Lower leg skin (tissue), 4 donors: ENCODE measurements around the gene NKAIN1. TPM values are rescaled to one million over a fixed set of nuclear protein-coding genes. Genes with fewer than 3 reads are reported as not detected.
"Not testable (repeated sequence)": the region's sequence is repeated elsewhere in the genome, so short reads cannot be mapped to it uniquely, and the experiment has no call there.

Source experiments
- DNase-seq, 2 donors: peaks; one replicate each; pipeline ENCODE4 v3.0.0-alpha.2; 2019; ENCODE audit warnings: low spot score in 2 of 2
- H3K4me3 ChIP-seq: fragments of 200-600 bp; sonication (generic); 2 replicates; pipeline ENCODE4 v1.5.1; 2017; ENCODE audit warnings: mild to moderate bottlenecking, low read depth; ENCODE audit not compliant: poor library complexity, severe bottlenecking
- POLR2A ChIP-seq, 2 donors: fragments of 450-650 bp; IDR thresholded peaks; one replicate each; pipeline ENCODE4 v1.6.1; 2016 to 2017; ENCODE audit warnings: antibody characterized with exemption in 2 of 2, mild to moderate bottlenecking in 1 of 2, moderate library complexity in 1 of 2
- WGBS, 2 donors: methylation state at CpG; one replicate each; pipeline ENCODE4 v1.1.5; 2018; 5-methylcytosine and 5-hydroxymethylcytosine counted together
- intact Hi-C: fragments of 100-400 bp; cut with DNase I; formaldehyde crosslinking; loops from one replicate; pipeline ENCODE4 v1.15.0; 2023; ENCODE audit warnings: low total_unique reads
- total RNA-seq, 4 donors: library from RNA; depleted of rRNA; stranded (reverse); fragments of >200 nt; gene quantifications; one replicate each; pipeline ENCODE4 v1.1.0, GENCODE V29; 2016
- TF ChIP-seq, protein P1 (sequence below), 3 donors: fragments of 450-650 bp; IDR thresholded peaks; one replicate each; pipeline ENCODE4 v1.5.1; 2016; ENCODE audit warnings: antibody characterized with exemption in 3 of 3, mild to moderate bottlenecking in 3 of 3, moderate library complexity in 2 of 3

The NKAIN1 gene
- total RNA-seq, 4 donors from 2014 or later, result 0.46 to 1.4 (median 0.91) TPM

DNA sequence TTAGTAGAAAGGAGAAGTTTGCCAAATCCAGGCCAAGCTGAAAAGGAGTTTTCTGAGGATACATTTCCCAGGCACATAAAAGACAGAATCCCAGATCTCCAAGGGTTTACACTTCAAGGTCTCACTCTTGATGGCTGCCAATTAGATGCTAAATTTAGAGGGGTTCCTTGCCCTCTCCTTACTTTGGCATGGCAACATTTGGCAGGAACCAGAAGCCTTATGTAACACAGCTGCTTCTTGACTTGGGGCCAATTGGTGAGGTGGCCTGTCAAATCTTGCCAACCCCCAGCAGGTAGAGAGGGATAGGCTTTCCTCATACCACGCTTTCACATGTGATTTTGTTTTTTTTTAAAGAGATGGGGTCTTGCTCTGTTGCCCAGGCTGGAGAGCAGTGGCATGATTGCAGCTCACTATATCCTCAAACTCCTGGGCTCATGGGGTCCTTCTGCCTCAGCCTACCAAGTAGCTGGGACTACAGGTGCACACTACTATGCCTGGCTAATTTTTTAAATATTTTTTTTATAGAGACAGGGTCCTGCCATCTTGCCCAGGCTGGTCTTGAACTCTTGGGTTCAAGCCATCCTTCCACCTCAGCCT, 25.2 kb upstream of the NKAIN1 start:
- intact Hi-C loops, result no loop called here
- TF ChIP-seq, protein P1, sequence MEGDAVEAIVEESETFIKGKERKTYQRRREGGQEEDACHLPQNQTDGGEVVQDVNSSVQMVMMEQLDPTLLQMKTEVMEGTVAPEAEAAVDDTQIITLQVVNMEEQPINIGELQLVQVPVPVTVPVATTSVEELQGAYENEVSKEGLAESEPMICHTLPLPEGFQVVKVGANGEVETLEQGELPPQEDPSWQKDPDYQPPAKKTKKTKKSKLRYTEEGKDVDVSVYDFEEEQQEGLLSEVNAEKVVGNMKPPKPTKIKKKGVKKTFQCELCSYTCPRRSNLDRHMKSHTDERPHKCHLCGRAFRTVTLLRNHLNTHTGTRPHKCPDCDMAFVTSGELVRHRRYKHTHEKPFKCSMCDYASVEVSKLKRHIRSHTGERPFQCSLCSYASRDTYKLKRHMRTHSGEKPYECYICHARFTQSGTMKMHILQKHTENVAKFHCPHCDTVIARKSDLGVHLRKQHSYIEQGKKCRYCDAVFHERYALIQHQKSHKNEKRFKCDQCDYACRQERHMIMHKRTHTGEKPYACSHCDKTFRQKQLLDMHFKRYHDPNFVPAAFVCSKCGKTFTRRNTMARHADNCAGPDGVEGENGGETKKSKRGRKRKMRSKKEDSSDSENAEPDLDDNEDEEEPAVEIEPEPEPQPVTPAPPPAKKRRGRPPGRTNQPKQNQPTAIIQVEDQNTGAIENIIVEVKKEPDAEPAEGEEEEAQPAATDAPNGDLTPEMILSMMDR (IDR thresholded peaks at IDR 0.05), result no peak
- TF ChIP-seq POLR2A (IDR thresholded peaks at IDR 0.05), result no peak
- 53 to 55% methylated on average over 1 of the region's 1 CpG for WGBS, 2 donors

DNA sequence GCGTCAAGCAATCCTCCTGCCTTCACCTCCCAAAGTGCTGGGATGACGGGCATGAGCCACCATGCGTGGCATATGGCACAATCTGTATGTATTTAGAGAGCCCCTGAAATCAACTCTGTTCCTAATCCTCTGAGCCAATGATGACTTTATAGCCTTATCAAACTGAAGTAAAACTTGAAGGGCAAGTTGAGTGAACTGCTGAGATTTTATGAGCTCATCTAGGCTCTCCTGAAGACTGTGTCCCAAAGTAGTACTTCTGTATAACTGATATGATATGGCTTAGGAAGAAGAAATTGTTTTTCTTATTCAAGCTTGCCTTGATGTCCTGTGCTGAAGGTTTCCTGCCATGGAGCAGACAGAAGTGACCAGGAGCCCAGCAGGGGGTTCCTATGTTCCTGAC, 23.7 kb upstream of the NKAIN1 start:
- intact Hi-C loops, result no loop called here
- DNase-seq, result no peak
- H3K4me3 ChIP-seq, result no peak overlapping the region
- no peak for TF ChIP-seq POLR2A (IDR thresholded peaks at IDR 0.05)
- TF ChIP-seq, protein P1 (IDR thresholded peaks at IDR 0.05), result no peak
- 93 to 94% methylated on average over 3 of the region's 3 CpGs for WGBS, 2 donors

More for the DNA sequence above, 25.2 kb upstream of the NKAIN1 start:
- no peak for DNase-seq
- no peak overlapping the region for H3K4me3 ChIP-seq

DNA sequence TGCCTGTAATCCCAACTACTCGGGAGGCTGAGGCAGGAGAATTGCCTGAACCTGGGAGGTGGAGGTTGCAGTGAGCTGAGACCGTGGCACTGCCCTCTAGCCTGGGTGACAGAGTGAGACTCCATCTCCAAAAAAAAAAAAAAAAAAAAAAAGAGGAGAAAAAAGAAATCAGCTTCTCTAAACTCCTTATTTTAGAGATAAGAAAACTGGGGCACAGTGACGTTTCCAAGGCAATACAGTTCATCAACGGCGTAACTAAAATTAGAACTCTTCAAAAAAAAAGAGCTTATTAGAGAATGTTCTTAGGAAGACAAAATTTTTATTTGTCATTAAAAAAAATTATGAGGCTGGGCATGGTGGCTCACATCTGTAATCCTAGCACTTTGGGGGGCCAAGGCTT, 22.7 kb upstream of the NKAIN1 start:
- 95% methylated on average over 5 of the region's 5 CpGs for WGBS, 2 donors
- H3K4me3 ChIP-seq, DNase-seq, intact Hi-C loops: not testable (repeated sequence)

DNA sequence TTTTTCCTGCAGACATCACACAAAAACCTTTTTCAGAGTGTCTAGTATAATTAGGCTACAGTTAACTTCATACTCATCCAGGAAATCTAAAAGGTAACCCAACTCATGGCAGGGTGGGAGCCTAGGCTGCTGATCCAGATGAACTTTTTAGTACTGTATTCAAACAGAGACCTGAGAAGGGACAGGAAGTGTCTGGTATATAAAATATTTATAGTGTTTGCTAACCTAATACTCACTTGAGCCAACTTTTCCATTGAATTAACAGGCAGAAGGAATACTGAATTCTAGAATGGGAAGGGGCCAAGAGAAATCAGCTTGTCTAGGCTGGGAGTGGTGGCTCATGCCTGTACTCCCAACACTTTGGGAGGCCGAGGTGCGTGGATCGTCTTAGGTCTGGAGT, 22.2 kb upstream of the NKAIN1 start:
- 96 to 98% methylated on average over 3 of the region's 3 CpGs for WGBS, 2 donors
- no peak for DNase-seq
- intact Hi-C loops, result no loop called here
- H3K4me3 ChIP-seq, result no peak overlapping the region
- no peak for TF ChIP-seq POLR2A (IDR thresholded peaks at IDR 0.05)
- TF ChIP-seq, protein P1 (IDR thresholded peaks at IDR 0.05), result no peak

DNA sequence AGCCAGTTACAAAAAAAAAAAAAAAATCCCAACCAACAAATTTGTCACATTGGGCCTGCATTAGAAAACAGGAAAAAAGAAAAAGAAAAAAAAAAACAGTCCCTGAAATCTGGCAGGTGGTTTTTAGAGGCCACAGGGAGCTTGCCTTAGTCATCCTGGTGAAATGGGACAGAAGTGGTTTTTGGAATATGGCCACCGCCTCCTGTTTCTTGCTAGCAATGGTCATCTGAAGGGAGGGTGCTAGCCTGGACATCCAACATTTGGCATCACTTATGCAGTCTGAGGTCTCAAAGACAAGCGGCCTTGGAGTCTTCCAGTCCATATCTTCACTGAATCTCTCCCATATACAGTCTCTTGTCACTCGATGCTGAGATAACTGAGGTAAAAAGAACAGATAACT, 20.1 kb upstream of the NKAIN1 start:
- DNase-seq, result no peak
- no peak overlapping the region for H3K4me3 ChIP-seq
- TF ChIP-seq POLR2A (IDR thresholded peaks at IDR 0.05), result no peak
- TF ChIP-seq, protein P1 (IDR thresholded peaks at IDR 0.05), result no peak
- intact Hi-C loops, result no loop called here
- 94 to 95% methylated on average over 3 of the region's 3 CpGs for WGBS, 2 donors

DNA sequence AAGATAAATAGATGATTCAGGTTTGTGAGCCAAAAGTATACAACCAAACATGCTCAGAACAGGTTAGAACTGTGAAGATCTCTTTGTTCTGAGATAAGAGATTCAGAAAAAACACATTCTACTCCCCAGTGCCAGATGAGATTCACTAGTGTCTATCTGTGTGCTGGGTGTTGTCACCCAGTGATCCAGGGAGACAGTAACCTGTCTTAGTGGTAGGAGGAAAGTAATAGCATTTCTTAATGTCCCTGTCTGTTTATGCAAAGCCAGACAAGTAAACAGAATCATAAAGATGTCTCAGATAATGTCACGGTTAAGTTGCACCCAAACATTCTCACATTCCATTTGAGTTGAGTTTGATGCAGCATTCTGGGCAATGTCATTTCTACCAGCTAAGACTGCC, 18.9 kb upstream of the NKAIN1 start:
- no peak for TF ChIP-seq POLR2A (IDR thresholded peaks at IDR 0.05)
- TF ChIP-seq, protein P1 (IDR thresholded peaks at IDR 0.05), result no peak
- intact Hi-C loops, result no loop called here
- no peak overlapping the region for H3K4me3 ChIP-seq
- no peak for DNase-seq
- 68 to 80% methylated on average over 1 of the region's 1 CpG for WGBS, 2 donors
